NCI-H1417 (cell line): ENCODE measurements around the gene NIP7.
"Not testable (repeated sequence)": the region's sequence is repeated elsewhere in the genome, so short reads cannot be mapped to it uniquely, and the experiment has no call there.

ENCODE experiments used
- DNase-seq, 3 experiments: peaks; one replicate each; lab custom pipeline; 2025; lab: John Stamatoyannopoulos, UW

The NIP7 gene

DNA sequence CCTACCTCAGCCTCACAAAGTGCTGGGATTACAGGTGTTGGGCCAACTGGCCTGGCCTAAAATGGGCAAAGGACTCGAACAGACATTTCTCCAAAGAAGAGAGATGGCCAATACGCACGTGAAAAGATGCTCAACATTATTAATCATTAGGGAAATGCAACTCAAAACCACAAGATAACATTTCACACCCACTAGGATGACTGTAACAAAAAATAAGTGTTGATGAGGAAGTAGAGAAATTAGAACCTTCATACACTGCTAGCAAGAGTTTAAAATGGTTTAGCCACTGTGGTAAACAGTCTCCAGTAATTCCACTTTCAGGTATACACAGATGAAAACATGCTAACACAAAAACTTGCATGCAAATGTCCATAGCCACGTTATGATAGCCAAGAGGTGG is 6.4 kb downstream of the NIP7 start:
- DNase-seq = no peak

DNA sequence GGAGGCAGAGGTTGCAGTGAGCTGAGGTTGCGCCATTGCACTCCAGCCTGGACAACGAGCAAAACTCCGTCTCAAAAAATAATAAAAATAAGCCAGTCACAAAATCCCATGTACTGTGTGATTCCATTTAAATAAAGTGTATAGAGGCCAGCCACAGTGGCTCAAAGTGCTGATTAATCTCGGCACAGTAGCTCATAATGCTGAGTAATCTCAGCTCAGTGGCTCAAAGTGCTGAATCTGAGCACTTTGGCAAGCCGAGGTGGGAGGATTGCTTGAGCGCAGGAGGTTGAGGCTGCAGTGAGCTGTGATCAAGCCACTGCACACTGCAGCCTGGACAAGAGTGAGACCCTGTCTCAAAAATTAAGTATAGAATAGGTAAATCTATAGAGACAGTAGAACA is 7.1 kb downstream of the NIP7 start:
- no peak for DNase-seq

DNA sequence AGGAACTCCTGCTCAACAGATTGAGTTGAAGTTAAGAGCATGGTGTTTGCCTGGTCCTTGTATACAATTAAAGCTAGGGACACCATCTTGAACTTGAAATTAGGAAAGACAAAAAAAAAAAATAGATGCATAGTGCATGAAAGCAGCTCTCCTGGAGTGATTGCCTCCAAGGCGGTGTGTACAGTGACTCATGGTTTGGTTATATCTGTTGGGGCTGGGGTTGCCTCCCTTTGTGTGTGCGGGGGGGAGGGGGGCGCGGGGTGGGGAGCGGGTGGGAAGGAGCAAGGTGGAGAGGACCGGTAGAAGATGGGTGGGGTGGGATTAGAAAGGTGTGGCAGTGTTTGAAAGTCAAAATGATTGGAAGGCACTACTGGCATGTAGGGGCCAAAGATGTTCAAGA is 8.7 kb downstream of the NIP7 start:
- DNase-seq = no peak

DNA sequence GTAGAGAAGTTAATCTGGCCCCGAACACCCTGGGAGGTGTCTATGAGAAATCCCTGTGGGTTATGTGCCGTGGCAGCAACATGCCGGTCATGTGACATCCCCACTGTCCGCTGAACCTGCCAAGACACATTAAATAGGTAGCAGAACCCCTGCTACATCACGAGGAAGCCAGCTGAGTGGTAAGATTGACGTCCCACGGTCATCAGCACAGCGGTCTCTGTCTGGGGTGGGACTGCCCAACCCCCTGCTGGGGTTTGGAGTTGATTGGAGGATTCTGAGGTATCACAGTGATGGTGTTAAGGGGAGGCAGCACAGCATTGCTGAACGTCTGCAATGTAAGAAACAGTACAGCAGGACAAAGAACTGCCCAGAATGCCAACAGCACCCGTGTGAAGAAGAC is 10.0 kb downstream of the NIP7 start:
- no peak for DNase-seq

DNA sequence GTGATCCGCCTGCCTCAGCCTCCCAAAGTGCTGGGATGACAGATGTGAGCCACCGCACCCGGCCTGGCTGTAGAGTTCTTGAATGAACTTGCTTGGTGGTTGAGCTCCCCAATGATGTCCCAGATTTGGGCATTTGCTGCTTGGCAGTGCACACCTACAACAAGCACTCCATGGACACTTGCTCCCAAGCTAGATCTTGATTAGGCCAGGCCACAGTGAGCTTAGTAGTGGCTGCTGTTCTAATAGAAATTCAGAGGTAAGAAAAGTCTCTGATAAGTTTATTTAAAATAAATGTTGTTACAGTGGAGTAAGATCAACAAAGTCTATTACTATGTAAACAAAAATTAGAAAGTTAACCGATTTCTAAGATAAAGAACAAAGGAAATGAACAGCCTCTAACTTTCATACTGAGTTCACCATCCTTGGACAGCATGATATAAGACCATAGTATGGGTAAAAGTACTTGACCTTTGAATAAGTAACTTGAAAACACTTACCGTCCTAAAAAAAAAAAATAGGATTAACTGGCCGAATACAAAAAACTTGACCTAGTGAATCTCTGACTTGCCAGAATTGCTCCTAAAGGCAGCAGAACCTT is 11.1 kb downstream of the NIP7 start:
- DNase-seq = no peak

DNA sequence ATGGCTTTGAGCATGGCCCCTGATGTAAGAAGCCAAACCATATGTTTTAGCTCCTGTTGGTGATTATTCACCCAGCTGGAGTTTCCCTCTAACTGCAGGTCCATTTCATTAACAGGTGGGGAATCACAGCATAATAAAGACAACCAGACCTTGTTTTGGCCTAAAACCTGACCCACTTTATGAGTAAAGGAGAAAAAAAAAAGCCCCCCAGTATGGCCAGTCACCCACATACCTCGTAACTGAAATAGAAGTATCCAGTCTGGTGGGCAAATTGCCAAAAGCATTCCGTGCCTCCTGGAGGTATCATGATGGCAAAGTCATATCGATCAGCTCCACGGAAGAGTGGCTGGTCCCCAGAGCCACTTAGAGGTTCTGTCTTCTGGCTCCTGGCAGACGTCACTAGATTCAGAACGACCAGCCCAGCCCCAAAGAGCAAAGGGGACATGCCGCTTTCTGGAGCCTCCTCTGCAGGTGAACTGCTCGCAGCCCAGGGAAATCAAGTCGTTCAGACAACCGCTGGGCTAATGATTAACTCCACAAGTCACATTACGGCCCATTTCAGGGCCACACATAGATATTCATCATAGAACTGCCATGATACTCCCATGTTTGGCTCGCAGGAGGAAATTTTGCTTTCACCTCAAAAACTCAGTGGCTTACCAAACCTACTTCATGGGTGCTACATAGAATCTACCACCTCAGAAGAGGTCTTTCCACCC is 11.9 kb downstream of the NIP7 start, which contains the start of gene TMED6:
Gene TMED6, minus strand, starts transcription at position 478 of the 719 bp plus-strand sequence. Its CDS starts 33 bp downstream, at position 445.
- no peak for DNase-seq

DNA sequence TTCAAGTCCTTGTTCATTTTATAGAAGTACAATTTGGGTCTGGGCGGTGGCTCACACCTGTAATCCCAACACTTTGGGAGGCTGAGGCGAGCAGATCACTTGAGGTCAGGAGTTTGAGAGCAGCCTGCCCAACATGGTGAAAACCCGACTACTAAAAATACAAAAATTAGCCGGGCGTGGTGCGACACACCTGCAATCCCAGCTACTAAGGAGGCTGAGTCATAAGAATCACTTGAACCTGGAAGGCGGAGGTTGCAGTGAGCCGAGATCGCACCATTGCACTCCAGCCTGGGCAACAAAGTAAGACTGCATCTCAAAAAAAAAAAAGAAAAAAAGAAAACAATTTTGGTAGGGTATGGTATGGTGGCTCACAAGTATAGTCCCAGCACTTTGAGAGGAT is 20.5 kb downstream of the NIP7 start:
- not testable (repeated sequence) for DNase-seq

DNA sequence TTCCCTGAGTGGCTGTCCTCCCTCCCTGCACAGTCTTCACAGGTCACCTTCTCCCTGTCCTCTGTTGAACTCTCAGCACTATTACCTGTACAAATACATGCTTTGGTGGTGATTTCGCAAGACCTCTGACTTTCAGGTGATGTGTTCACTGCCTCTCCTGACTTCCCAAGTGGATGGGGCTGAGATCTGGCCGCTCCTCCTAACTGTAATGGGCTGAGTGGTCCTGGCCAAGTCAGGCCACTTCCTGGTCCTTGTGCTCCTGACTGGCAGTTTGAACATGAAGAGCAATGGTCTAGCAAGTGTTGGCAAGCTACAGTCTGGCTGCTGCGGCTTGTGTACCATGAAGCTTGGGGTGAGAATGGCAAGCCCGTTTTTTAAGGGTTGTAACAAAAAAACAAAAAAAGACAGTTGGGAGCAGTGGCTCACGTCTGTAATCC is 23.7 kb downstream of the NIP7 start:
- no peak for DNase-seq

DNA sequence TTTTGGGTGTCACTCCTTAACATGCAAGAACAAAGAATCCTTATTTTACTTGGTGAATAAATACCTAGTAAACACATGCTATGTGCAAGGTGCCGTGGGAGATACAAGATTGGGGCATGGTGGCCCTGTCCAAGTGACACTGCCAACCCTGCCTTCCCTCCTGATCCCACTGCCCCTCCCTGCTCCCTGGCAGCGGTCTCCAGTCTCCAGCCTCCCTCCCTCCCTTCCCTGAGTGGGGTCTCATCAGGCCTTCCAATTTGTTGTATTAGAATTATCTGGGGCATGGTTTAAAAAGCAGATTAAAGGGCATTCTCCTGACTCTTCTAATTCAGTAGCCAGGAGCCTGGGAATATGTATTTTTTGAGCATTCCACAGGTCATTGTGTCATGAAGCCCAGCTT is 24.5 kb downstream of the NIP7 start:
- no peak for DNase-seq

DNA sequence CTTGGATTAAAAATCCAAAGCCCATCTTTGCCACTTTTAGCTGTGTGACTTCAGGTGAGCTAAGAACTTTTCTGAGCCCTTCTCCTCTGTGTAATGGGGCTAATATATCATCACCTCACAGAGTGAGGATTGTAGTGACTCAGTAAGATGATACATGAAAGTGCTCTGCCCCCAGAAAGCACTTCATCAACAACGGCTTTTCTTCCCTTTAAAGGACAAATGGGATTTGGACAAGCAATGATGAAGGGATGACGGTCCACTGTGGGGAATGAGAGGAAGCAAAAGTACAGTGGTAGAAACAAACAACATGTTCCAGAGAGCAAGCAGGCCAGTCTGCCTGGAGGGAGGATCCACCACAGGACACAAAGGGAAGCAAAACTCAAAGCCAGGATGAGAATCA is 26.3 kb downstream of the NIP7 start:
- DNase-seq = no peak

DNA sequence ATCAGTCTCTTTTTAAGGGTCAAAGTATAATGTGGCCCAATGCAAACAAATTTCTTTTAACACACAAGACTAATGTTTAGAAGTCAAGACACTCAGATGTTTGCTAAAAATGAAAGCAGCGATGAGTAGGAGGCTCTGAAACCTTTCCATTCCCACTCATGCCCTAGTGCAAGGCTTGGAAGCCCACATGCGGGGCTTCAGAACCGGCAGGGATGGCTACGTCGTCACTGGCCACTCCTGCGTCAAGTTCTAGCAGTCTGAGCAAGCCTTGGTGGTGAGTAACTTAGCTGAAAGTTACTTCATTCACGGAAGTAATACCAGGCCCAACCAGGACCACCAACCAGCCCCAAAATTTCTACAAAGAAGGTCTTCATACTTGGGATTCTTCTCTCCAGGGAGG is 26.9 kb downstream of the NIP7 start:
- DNase-seq = no peak

DNA sequence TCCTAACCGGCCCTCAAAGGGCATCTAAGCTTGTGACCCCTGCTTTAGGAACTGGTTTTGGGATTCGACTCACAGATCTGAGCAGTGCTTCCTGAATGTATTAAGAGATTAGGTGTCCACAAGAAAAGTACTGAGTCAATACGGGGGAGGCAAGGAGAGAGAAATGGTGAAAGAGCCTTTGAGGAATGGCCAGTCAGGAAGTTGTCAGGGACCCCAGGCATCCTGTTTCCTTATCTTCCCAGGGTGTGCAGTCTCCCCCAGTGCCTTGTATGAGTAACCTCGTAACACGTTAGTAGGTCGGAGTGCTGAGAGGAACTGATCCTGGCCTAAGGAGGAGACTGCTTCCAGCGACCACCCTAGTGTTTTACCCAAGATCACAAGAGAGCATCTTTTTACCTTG is 28.4 kb downstream of the NIP7 start:
- DNase-seq = no peak

DNA sequence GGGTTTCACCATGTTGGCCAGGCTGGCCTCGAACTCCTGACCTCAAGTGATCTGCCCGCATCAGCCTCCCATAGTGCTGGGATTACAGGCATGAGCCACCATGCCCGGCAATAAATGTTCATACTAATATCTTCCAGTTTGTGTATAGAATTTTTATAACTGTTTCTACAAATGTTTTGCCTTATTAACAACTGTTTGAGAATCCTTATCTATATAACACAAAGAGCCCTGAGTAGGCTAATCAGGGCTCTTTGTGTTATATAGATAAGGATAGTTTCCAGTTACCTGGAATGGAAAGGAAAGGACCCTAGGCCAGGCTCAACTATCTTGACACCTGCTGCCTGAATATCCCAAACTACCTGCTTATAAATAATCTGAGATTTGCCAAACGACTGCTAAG is 29.3 kb downstream of the NIP7 start:
- DNase-seq = no peak

DNA sequence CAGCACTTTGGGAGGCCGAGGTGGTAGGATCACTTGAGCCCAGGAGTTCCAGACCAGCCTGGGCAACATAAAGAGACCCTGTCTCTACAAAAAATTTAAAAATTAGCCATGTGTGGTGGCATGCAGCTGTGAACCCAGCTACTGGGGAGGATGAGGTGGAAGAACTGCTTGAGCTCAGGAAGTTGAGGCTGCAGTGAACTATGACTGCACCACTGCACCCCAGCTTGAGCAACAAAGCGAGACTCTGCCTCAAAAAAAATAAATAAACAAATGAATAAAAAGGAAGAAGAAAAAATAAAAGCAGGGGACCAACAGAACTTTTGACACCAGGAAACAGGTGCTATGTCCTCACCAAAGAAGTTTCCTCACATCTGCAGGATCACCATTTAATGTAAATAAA is 32.0 kb downstream of the NIP7 start:
- no peak for DNase-seq

DNA sequence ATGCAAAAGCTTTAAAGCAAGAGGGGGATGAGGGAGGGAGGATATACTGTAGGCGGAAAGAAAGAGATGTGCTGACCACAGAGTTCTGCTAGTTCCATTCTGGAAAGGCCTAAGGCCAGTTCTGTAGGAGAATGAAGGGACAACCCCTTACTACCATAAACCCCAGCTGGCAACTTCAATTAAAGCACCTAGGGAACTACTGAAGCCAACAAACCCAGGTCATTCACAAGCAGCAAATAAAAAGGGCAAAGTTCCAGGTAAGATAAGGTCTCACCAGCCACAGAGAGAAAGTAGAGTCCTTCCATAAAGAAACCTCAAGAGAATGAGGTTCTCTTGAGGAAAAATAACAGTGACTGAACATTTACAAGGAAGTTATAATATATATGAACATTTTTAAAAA is 33.4 kb downstream of the NIP7 start:
- no peak for DNase-seq

DNA sequence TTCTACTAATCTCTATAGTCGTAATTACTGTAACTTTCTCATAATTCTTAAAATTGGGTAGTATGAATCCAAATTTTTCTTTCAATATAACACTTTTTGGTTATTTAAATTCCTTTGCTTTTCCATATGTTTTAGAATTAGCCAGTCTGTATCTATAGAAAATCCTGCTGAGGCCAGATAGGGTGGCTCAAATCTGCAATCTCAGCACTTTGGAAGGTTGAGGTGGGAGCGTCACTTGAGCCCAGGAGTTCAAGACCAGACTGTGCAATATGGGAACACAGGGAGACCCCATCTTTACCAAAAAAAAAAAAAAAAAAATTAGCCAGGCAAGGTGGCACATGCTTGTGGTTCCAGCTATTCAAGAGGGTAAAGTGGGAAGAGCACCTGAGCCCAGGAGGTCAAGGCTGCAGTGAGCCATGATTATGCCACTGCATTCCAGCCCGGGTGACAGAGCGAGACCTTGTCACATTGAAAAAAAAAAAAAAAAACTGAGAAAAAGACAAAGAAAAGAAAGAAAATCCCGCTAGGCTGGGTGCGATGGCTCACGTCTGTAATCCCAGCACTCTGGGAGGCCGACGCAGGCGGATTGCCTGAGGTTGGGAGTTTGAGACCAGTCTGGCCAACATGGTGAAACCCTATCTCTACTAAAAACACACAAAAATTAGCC is 37.0 kb downstream of the NIP7 start:
- DNase-seq = no peak

DNA sequence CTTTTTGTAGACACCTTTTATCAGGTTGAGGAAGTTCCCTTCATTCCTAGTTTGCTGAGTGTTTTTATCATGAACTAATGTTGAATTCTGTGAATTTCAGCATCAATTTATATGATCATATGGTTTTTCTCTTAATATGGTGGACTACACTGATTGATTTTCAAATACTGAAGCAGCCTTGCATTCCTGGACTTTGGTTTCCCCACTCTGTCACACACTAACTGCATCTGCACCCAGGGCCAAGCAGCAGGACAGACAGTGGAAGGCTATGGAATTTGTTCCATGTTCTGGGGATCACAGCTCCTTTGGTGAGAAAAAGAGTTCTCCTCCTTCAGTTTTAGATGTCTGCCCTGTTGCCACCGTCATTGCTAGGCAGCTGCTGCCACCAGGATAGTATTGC is 38.5 kb downstream of the NIP7 start:
- DNase-seq = no peak

DNA sequence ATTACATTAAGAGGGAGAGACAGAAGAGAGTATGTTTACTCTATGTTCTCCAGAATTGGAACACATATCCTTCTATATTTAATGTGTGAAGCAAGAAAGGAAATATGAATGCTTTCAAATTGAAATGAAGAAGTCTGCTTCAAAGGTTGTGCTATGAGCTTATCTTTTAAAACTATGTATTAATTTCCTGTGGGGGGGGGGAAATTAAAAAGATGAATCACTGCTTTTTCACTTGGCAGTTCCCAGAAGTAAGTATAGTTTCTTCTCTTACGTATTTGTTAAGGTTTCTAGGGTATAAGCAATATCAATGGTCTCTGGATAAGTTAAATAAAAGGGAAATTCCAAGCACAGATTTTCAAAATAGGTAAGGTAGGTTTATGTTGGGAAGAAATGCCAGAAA is 39.2 kb downstream of the NIP7 start:
- DNase-seq = no peak

DNA sequence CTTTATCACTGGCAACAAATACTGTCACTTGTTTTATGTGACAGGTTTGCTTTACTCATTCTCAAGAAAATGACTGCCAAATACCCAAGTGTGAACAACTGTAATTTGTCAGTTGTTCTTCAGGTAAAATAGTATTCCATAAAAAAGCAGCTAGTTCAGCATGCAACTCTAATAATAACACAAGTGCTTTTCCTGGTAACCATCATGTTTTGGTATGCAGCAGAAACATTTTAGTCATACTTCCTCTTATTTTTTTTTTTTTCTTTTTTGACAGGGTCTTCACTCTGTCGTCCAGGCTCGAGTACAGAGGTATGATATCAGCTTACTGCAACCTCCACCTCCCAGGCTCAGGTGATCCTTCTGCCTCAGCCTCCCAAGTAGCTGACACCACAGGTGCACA is 41.7 kb downstream of the NIP7 start:
- no peak for DNase-seq

DNA sequence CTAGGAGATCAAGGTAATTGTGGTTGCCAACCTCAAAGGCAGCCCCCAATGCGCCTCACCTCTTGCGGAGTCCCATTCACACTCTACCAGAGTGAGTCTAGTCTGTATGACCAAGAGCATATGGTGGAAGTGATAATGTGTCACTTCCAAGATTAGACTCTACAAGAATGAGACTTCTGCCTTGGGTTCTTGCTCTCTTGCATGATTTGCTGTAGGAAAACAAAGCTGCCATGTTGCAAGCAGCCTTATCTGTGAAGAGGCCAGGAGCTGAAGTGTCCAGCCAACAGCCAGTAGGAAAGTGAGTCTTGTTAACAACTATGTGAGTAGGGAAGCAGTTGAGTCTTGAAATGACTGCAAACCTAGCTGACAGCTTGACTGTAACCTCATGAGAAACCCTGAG is 42.8 kb downstream of the NIP7 start:
- DNase-seq = no peak

DNA sequence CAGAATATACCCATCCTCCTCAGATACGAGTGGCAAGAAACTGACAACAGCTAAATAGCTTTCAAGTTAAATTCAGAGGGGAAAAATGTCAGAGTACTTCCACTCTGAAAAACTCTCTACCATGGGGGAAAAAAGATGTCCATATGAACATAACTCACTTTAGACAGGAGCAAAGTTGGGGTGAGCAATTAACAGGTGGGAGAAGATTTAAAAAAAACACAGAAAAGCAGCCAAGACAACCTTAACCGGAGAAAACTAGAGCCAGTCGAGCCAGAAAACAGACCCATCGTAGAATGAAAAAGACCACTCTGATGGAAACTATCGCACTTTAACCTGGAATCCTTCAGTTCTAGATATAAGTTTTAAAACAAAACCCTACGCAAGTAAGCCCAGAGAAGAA is 45.4 kb downstream of the NIP7 start:
- DNase-seq = no peak

DNA sequence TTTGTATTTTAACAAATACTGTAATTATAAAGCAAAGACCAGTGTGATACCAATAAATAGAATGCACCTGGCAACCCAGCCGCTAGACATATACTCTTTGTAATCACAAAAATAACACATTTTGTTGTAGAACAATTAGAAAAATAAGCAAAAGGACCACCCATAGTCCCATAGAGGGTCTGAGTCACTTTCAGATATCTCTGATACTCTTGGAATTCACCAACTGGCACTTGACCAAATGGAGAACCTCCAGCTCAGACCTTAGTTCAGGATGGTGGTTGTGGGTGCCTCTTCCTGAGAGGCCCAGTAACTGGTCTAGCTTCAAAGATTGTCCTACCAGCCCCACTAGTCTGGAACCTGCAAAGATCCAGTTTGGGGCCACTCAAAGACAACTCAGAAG is 47.0 kb downstream of the NIP7 start:
- no peak for DNase-seq
